T-helper 2 cell (primary cell): Measurements from ENCODE around the gene HS3ST3B1.

Source experiments
- DNase-seq, 5 experiments: peaks; one replicate each; pipeline versions ENCODE4 v3.0.0 to v3.0.0-alpha.2; 2012 to 2022

The HS3ST3B1 gene

GRCh38 chr17:14303343-14304221 lies 2.7 kb downstream of the HS3ST3B1 start:
- peak in 3 of 5 experiments; percentile 38 to 55 (median 49) for DNase-seq

- no peak for DNase-seq
Observed at GRCh38 chr17:14304222-14304772, 3.4 kb downstream of the HS3ST3B1 start.

- peak in 1 of 5 experiments; percentile 62 for DNase-seq
Observed at GRCh38 chr17:14304773-14305517, 4.1 kb downstream of the HS3ST3B1 start.

- no peak for DNase-seq
Observed at GRCh38 chr17:14305785-14306496, 5.1 kb downstream of the HS3ST3B1 start.

GRCh38 chr17:14306596-14306995 lies 5.7 kb downstream of the HS3ST3B1 start:
- DNase-seq: no peak

DNA sequence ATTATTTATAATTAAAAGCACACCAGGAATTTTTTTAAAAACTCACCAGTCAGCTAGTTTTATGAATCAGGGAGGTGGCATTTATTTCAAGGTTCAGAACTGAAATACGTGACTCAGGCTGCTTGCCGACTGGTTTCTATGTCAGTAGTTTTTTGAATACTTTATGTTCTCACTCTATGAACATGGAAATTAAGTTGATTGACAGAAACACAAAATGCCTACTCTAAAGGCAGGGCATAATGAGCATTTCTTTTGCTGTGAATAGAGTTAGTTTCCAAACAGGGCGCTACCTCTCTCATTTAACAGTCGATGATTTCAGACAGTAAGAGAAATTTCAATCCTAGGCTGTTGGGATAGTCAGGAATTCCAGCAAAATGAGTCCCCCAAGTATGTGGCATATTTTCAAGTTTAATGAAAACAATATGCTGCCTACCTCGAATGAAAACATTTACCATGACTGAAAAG lies 6.7 kb downstream of the HS3ST3B1 start:
- peak in 1 of 5 experiments; percentile 47 for DNase-seq

DNA sequence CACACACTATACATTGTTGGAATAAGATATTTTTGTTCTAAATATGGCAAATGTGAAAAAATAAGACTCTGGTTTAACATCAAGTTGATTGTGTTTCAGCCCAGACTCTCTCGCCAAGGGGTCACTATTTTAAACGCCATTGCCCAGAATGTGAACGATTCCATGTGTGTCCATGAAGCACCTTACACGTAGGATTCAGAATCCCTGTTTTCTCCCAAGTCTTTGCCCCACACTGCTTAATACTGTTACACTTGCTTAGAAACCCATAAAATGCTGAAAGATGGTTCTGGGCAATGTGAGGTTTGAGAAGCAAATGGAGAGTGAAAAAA lies 7.7 kb downstream of the HS3ST3B1 start:
- no peak for DNase-seq

- DNase-seq: peak; percentile 83 to 94 (median 89)
Observed at GRCh38 chr17:14308965-14309879, 8.3 kb downstream of the HS3ST3B1 start.

DNA sequence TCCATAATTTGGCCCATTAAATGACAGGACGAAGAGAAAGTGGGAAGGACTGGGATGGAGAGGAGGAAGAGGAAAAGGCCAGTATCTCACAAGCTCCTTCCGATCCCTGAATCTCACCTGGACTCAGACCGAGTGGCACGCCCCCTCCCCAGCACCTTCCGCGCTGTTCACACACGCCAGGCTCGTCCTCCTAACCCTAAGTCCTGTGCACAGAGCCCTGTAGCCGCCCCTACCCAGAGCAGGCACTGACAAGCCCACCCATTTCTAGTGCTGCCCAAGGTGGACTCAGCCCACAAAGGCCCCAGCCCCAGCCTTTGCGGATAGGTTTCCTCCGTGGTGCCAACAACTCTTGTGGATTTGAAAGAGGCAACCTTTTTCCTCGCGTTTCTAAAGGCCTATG lies 9.2 kb downstream of the HS3ST3B1 start:
- DNase-seq: no peak

GRCh38 chr17:14310605-14311004 lies 9.7 kb downstream of the HS3ST3B1 start:
- DNase-seq: no peak

DNA sequence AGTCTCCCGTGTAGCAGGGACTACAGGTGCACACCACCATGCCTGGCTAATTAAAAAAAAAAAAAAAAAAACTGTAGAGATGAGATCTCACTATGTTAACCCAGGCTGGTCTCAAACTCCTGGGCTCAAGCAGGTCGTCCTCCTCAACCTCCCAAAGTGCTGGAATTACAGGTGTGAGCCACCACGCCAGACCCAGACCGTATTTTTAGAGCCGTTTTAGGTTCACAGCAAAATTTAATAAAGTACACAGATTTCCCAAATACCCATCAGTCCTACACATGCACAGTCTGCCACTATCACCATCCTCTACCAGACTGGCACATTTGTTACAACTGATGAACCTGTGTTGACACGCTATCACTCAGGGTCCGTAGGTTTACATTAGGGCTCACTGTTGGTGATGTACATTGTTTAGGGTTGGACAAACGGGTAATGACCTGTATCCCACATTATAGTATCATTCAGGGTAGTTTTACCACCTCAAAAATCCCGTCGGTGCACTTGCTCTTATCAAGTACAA lies 10.4 kb downstream of the HS3ST3B1 start:
- no peak for DNase-seq

- no peak for DNase-seq
Observed at GRCh38 chr17:14311981-14312380, 11.1 kb downstream of the HS3ST3B1 start.

DNA sequence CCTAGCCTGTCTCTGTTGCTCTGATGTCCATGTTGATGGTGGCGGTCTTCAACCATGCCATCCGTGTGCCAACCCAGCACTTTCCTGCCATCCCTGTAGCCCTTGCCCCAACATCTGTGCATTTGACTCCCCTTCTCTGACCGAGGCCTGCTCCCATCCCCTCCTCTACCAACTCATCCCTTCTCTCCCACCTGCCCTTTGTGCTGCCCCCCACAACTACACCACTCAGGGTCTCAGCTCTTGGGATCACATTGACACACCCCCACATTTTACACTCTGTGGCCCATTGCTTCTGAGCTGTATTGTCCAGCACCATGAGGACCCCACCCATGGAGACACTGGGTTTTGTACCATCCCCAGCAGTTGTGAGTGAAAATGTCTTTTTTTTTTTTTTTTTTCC lies 11.6 kb downstream of the HS3ST3B1 start:
- no peak for DNase-seq

GRCh38 chr17:14316126-14316832 lies 15.4 kb downstream of the HS3ST3B1 start:
- DNase-seq: peak in 1 of 5 experiments; percentile 35

- no peak for DNase-seq
Observed at GRCh38 chr17:14317383-14317782, 16.5 kb downstream of the HS3ST3B1 start.

DNA sequence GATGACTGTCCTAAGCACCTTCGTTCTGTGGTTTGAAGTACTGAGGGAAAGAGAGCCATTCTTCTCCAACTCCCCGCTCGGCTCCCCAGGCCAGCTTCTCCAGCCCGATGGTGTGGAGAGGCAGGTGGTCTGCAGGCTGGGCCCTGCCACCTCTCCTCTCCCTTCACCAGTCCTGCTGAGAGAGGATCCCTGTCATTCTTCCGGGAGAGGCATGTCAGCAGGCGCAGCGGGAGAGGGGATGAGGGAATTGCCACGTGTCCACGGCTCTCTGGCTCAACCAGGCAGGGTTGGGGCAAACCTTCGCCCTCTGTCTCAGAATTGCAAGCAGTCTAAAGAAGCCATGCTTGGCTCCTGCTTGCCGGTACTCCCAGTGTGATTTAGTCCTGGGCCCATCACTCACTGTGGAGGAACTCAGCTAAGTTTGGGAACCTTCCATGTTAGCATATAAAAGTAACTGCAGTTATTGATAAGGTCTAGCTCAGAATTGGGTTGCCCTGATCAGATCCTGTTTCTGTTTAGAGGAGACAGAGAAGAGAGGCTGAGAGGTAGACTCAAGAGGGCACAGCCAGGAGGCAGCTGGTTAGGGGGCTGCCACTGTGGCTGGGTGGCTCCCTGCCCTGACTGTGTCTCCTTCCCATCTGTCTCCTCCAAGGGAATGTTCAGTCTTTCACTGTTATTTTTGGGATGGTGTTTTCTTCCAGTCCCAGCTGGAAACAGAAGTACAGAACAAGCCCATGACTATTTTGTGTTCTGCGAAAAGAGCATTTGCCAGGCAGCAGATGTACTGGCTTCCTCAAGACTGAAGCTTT lies 17.4 kb downstream of the HS3ST3B1 start:
- DNase-seq: no peak

DNA sequence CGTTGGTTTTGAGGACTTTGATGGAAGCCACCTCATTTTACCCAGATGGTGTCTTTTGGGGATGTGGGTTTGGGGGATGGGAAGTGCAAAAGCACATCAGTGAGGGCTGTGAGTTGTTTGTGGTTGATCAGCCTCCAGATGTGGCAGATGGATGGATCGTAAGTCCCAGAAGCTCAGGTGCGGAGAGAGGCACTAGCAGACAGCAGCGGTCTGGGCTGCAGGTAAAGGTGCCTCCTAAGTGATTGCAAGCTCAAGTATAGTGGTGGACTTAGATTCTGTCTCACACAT lies 18.0 kb downstream of the HS3ST3B1 start:
- peak in 1 of 5 experiments; percentile 72 for DNase-seq

DNA sequence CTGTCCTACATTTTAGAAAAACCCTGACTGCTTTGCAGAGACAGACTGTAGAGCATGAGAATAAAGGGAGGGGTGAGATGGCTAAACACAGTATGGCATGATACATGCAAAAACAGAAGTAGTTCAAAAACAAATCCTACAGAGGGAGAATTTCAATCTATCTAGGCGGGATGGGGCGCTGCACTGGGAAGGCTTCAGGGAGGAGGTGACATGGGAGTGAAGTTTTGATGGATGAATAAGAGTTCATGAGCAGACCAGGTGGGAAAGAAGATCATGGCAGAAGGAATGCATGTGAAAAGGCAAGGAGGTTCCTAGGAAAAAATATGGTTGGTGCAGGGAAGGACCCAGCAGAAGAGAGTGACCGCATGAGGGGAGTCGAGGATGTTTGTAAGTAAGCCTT lies 19.2 kb downstream of the HS3ST3B1 start:
- DNase-seq: no peak

GRCh38 chr17:14320734-14321475 lies 20.0 kb downstream of the HS3ST3B1 start:
- no peak for DNase-seq
